ENCODE results near the gene CTH.
A peak's percentile ranks its signal among the peaks of the same experiment; 100 is the strongest.
"Not testable (repeated sequence)": the region's sequence is repeated elsewhere in the genome, so short reads cannot be mapped to it uniquely, and the experiment has no call there.

Gene CTH

DNA sequence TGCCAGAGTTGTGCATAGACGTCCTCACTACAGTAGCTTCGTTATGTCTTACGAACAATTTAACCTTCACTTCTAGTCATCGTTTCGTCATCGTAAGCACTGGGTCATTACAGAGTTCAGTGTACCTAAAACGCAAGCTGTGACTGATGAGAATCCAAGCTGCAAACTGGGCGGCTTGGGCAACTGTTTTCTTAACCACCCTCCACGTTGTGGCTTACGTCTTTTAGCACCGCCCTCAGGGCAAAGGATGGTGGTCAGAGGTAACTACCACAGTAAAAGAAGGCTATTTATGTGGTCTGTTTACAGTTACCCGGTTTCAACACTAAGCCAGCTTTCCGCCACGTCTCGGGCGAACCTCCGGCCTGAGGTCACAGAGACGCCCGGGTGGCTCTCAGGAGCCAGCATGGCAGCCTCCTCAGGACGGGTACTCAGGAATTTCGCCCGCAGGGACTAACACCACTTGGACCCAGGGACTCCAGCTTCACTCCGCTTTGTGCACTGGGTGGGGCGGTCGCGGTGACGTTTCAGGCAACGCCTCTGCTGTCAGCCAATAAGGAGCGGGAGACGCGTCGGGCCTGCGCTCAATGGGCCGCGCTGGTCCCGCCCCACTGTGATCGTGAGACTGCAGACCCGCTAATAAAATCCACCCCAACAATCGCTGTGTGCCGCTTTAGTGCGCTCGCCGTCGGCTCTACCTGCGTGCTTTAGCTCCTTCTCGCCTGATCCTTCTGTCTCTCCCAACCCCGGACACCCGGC is at the start of gene CTH:
Gene CTH (plus strand): TSS at position 665 of the 756 bp plus-strand sequence. CDS start 148 bp downstream, outside the sequence.
- peak; percentile 92 for DNase-seq

DNA sequence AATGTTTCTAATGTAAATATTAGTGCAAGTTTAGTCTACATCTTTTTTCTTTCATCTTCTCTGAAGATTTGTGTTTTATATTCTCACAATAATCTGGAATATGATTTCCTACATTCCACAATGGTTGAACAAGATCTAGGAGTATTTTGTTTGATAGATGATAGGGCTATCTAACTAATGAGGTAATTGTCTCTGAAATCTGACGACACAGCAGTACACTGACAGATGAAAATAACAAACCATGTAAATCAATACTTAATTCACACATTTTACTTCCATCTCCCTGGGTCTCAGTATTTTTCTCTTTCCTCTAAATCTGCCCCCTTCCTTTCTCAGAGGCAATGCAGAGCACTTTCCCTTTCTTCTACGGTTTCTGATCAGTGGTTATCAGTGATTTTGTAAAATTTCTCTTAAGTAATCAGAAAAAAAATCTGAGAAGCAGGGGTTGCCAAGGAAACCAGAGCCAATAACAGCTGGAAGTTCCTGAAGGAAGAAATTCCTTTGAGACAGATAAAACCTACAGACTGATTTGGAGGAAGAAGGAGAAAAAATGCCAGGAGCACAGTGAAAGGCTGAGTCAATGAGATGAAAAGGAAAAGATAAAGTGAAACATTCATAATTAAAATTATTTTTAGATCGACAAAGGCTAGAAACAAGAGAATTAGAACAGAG is 49.2 kb upstream of the CTH start:
- DNase-seq = no peak

DNA sequence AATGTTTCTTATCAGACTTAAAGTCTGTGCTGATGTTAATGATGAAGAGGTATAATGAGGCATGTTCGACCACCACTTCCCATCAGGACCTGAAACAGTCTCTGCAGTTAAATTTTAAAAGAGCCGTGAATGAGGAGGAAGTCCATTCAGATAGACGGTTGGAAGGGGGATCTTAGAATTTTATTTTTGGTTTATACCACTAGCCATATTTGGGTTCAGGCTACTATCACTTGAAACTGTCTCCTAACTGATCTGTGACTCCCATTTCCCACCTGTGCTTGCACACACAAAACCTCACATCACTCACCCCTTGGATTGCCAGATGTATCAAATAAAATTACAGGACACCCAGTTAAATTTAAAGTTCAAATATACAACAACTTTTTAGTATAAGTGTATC is 46.6 kb upstream of the CTH start:
- DNase-seq = no peak

DNA sequence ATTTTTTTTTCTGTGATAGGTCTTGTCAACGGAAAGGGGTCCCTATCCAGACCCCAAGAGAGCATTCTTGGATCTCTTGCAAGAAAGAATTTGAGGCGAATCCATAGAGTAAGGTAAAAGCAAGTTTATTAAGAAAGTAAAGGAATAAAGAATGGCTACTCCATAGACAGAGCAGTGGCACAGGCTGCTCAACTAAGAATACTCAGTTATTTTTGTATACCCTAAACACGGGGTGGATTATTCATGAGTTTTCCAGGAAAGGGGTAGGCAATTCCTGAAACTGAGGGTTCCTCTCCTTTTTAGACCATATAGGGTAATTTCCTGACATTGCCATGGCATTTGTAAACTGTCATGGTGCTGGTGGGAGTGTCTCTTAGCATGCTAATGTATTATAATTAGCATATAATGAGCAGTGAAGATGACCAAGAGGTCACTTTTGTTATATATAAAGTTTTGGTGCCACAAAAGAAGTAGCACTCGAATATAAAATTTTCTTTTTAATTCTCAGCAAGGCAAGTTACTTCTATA is 44.6 kb upstream of the CTH start:
- not testable (repeated sequence) for DNase-seq

DNA sequence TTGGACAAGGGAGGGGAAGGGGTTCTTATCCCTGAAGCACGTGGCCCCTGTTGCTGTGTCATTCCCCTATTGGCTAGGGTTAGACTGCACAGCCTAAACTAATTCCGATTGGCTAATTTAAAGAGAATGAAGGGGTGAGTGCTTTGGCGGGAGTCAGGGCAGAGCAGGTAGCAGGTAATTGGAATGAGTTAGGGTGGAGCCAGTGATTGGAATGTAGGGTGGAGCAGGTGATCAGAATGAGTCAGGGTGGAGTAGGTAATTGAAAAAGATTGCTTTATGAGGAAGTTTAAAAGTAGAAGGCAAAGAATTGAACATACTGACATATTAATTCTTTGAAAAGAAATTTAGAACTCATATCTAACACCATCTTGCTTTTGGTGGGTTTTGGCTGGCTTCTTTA is 44.1 kb upstream of the CTH start:
- DNase-seq = not testable (repeated sequence)

DNA sequence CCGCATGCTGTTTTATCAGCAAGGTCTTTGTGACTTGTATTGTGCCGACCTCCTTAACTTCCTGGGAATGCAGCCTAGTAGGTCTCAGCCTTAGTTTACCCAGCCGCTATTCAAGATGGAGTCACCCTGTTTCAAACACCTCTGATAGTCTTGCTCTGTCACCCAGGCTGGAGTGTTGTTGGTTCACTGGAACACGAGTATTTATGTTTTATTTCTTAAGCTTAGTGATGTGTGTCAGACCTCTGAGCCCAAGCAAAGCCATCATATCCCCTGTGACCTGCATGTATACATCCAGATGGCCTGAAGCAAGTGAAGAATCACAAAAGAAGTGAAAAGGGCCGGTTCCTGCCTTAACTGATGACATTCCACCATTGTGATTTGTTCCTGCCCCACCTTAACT is 43.7 kb upstream of the CTH start:
- not testable (repeated sequence) for DNase-seq

DNA sequence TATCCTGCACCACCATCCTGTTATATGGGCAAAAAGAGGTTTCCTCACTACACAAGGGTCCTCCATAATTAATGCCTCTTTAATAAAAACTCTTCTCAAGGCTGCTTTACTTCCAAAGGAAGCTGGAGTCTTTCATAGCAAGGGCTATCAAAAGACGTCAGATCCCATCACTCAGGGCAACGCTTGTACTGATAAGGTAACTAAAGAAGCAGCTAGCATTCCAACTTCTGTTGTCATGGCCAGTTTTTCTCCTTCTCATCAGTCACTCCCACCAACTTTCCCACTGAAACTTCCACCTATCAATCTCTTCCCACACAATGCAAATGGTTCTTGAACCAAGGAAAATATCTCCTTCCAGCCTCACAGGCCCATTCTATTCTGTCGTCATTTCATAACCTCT is 39.5 kb upstream of the CTH start:
- not testable (repeated sequence) for DNase-seq

DNA sequence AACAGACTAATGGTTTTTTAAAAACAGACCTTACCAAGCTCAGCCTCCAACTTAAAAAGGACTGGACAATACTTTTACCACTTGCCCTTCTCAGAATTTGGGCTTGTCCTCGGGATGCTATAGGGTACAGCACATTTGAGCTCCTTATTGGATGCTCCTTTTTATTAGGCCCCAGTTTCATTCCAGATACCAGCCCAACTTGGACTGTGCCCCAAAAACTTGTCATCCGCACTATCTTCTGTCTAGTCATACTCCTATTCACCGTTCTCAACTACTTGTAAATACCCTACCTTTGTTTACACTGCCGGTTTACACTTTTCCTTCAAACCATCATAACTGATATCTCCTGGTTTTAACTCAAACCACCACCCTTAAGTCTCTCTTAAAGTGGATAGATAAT is 38.6 kb upstream of the CTH start:
- DNase-seq = no peak

DNA sequence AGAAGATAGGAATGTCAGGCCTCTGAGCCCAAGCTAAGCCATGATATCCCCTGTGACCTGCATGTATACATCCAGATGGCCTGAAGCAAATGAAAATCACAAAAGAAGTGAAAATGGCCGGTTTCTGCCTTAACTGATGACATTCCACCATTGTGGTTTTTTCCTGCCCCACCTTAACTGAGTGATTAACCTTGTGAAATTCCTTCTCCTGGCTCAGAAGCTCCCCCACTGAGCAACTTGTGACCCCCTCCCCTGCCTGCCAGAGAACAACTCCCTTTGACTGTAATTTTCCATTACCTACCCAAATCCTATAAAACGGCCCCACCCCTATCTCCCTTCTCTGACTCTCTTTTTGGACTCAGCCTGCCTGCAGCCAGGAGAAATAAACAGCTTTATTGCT is 37.5 kb upstream of the CTH start:
- DNase-seq = not testable (repeated sequence)

DNA sequence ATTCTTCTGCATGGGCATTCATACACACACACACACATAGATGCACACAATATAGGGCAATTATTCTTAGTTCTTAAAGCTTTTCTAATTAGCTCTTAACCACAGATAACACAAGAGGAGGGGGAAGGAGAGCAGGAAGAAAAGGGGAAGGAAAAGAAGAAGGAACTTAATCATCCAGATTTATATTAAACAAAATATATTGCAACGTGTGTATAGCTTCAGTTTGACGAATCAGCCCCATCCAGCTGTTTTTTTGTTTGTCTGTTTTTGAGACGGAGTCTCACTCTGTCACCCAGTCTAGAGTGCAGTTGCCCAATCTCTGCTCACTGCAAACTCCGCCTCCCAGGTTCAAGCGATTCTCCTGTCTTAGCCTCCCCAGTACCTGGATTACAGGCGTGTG is 34.9 kb upstream of the CTH start:
- DNase-seq = no peak

DNA sequence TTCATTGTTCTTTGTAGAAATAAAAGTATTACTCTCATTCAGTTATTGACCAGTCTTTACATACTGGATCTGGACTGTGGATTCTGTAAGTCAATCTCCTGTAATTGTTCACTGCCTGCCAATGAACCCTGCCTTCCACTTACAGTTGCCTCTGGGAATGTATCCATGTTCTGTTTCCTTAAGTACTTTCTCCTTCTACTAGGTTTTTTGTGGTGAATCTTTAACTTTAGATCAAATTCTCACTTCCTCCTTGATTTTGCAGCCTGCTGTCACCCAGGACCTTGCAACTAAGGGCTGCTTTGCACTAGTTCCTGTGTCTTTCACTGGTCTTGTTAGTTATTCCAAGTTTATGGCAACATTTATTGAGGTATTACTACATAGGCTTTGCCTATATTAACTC is 28.4 kb upstream of the CTH start:
- DNase-seq = no peak

DNA sequence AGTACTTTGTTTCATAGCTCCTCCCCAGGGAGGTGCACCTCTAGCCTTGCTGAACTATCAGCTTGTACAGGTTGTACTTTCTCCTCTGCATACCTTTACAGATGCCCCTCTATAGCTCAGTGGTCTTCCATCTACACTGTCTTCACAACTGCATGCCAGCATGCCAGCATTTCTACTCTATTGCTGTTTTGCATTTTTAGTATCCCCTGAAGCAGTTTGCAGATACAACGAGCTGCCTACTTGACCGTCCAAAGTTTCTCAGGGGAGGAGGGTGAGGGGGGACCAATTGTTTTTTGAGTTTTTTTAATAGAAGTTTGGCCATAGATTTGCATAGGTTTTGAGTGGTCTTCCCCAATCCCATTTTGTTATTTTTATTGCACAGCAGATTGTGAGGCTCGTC is 27.6 kb upstream of the CTH start:
- DNase-seq = no peak

DNA sequence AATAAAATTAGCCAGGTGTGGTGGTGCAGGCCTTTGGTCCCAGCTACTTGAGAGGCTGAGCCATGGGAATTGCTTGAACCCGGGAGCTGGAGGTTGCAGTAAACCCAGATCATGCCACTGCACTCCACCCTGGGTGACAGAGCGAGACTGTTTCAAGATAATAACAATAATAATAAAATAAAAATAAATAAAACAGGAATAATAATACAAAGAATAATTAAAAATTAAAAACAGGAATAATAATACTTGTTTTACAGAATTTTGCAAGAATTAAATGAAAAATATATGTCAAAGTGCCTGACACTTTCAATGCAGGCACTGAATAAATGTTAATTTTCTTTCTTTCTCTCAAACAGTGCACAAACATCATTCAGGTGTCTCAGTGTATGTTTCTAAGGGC is 26.5 kb upstream of the CTH start:
- DNase-seq = no peak

DNA sequence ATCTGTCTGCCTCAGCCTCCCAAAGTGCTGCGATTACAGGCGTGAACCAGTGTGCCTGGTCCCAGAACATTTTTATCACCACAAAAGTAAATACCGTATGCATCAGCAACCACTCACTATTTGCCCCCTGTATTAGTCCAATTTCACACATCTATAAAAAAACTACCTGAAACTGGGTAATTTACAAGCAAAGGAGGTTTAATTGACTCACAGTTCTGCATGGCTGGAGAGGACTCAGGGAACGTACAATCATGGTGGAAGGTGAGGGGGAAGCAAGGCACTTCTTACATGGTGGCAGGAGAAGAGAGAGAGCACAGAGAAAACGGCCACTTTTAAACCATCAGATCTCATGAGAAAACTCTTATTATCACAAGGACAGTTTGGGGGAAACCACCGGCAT is 25.6 kb upstream of the CTH start:
- no peak for DNase-seq

DNA sequence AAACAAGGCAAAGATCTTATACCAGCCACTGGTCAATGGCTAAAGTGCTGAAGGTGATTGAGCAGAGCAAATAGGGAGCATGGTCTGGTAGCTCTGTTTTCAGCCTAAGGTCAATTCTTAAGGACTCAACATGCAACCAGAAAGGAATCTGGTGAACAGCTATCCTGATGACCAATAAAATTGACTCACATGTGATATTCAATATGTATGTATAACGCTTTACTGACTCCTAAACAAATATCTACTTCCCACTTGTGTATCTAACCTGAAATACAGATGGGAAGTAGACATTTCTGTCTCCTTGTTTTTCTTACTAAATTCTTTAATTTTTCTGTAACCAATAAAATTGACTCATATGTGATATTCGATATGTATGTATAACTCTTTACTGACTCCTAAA is 24.9 kb upstream of the CTH start:
- DNase-seq = no peak

DNA sequence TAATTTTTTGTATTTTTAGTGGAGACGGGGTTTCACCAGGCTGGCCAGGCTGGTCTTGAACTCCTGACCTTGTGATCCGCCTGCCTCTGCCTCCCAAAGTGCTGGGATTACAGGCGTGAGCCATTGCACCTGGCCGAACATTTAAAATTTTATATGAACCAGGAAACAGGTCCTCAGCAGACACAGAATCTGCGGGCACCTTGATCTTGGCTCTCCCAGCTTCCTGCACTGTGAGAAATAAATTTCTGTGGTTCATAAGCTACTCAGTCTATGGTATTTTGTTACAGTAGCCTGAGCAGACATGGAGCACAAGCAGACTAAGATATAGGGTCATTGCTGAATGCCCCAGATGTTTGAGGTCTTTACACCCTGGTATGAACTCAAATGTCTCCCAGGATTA is 23.6 kb upstream of the CTH start:
- DNase-seq = no peak

DNA sequence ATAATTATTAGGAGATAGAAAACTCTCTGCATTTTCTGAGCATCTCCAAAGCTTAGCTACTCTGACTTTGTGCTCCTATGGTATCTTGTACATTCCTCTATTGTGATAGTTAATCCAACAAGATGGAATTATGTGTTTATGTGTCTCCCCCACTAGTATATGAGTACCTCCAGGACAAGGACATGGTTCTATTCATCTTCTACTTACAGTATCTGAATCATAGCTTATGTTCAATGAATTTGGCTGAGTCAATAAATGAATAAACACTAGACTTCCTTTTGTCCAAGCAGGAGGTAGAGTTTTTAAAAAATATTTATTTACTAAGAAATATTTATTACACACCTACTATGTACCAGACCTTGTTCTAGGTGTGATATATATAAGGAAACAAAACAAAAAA is 18.4 kb upstream of the CTH start:
- DNase-seq = no peak

DNA sequence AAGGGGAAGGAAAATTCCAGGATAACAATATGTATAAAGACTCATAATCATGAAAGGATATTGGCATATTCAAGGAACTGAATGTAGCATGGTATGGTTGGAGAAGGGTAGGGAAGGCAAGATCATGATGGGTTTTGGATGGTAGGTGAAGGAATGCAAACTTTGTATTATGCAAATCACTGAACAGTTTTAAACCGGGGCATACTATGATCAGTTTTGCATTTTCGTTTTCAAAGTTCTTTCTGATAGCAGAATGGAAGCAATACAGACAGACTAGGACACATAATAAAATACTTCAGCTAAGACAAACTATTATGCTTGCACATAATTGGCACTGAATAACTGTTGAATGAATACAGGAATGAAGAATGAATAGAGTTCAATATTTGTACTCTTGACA is 14.5 kb upstream of the CTH start:
- DNase-seq = no peak

DNA sequence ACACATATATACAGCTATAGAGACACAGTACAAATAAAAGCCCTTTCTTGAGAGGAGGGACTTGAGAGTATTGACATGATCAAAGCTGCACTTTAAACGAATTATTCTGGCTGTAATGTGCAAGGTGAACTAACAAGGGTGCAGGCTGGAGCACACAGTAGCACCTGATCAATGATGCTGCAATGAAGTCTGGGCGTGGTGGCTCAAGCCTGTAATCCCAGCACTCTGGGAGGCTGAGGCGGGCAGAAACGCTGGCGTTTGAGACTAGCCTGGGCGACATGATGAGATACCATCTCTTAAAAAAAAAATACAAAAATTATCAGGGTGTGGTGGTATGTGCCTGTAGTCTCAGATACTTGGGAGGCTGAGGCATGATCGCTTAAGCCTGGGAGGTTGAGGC is 14.1 kb upstream of the CTH start:
- no peak for DNase-seq

DNA sequence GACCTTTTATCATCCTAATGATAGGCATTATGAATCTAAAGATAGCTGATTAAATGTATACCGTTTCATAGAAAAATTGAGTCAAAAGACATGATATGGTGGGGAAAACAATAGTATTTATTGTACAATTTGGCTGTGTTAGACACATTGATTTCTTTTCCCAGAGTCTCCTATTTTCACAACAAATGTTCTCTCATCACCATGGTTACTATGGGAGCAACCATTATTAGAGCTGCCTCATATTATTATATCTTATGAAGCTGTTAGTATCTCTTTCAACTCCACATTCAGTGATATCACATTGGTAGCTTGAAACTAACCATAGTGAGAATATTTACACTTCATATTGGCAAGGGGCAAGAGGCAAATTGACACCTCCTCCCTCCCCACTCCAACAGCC is 10.7 kb upstream of the CTH start:
- DNase-seq = no peak

DNA sequence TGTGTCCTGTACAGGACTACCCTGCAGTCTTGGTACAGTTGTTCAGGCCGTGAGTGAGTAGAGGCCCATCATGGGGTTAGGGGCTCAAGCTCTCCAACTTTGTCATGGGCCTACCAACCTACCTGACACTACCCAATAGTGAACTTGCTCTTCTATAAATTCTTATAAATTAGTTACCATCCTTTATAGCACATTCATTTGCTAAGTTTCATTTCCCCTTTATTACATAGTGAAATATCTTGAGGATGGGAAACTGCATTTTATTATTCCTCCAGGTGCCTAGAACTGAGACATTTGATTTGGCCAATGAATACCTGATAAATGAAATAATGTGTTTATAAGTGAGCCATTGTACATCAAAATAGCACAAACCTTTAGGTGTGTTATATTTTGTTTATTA is 9.1 kb upstream of the CTH start:
- DNase-seq = no peak

DNA sequence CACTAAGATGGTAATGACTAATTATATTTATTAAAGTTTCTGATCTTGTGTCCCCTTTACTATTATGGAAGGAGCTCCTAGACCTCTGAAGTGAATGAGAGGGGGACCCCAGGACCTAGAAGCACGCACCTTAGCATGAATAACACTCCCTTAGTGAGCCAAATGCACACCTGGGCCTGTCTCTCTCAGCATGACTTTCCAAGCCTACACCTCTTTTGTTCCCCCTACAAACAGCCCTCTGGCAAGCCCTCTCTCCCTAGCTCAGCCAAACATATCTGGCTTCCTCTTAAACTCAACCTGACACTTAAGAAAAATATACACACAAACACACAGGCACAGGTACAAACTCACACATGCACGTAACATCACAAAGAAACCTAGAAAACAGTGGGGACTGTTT is 7.3 kb upstream of the CTH start:
- DNase-seq = no peak

DNA sequence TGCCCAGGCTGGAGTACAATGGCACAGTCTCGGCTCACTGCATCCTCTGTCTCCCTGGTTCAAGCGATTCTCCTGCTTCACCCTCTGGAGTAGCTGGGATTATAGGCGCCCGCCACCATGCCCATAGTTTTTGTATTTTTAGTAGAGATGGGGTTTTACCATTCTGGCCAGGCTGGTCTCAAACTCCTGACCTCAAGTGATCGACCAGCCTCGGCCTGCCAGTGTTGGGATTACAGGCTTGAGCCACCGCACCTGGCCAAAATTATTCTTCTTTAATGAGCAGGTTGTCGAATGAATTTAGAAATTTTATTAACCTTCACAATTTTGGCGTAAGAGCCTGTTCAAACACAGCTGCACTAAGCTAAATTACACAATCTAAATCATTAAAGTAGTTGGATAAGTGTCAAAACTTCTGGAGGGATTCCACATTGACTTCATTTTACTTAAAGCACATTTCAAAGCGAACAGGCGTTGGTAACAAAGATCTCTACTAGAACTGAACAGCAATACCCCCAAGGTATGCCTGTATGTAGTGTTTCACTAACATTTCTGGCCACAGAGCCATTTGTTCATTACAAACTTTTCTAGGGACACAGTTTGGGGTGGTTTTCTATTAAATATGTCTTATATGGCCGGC is 5.2 kb upstream of the CTH start:
- no peak for DNase-seq

DNA sequence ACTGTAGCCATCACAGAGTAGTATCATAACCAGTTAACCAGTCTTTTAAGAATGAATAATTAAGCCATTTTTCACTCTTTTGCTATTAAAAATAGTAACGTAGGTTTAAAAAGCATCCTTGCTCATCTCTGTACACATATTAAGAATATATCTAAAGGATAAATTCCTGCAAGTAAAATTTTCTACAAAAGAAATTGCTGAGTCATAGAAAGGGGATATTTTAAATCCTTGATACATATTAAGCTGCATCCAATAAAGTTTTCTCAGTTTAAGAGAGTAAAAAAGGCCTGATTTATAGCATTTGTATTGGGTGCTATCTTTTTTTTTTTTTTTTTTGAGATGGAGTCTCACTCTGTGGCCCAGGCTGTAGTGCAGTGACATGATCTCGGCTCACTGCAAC is 1.9 kb upstream of the CTH start:
- DNase-seq = no peak

Data from COR-L47 (cell line).